HEK293T (cell line): Measurements from ENCODE around the gene CCDC7.

Experiments used
- CTCF ChIA-PET: fragments of 350-600 bp; formaldehyde crosslinking; extraction: SDS; loops from one replicate; lab custom pipeline; 2021; ENCODE audit warnings: antibody characterized with exemption, inconsistent platforms; lab: Yijun Ruan, JAX
- POLR2A ChIA-PET: fragments of 350-600 bp; formaldehyde crosslinking; extraction: SDS; loops from one replicate; lab custom pipeline; 2020; ENCODE audit warnings: antibody characterized with exemption, inconsistent platforms; lab: Yijun Ruan, JAX
- DNase-seq: peaks from one replicate; pipeline ENCODE4 v3.0.0; 2012; ENCODE audit warnings: mixed read lengths; ENCODE audit errors: extremely low spot score
- ARNT ChIP-seq: fragments of 450-650 bp; IDR thresholded peaks from 2 replicates; pipeline ENCODE4 v1.6.1; 2017; ENCODE audit warnings: mild to moderate bottlenecking
- BHLHE40 ChIP-seq: fragments of 450-650 bp; IDR thresholded peaks from 2 replicates; pipeline ENCODE4 v1.6.1; 2016; ENCODE audit warnings: mild to moderate bottlenecking, moderate library complexity, borderline replicate concordance
- CTBP1 ChIP-seq: fragments of 450-650 bp; IDR thresholded peaks from 2 replicates; pipeline ENCODE4 v1.6.1; 2016; ENCODE audit warnings: borderline replicate concordance
- ELF4 ChIP-seq: fragments of 450-650 bp; IDR thresholded peaks from 2 replicates; pipeline ENCODE4 v1.6.1; 2017; ENCODE audit warnings: antibody characterized with exemption
- FOXA1 ChIP-seq: fragments of 450-650 bp; IDR thresholded peaks from 2 replicates; pipeline ENCODE4 v1.6.1; 2016; ENCODE audit warnings: mild to moderate bottlenecking
- FOXK2 ChIP-seq: fragments of 450-650 bp; IDR thresholded peaks from 2 replicates; pipeline ENCODE4 v1.6.1; 2016; ENCODE audit warnings: mild to moderate bottlenecking
- FOXM1 ChIP-seq: fragments of 450-650 bp; IDR thresholded peaks from 2 replicates; pipeline ENCODE4 v1.6.1; 2017; ENCODE audit warnings: mild to moderate bottlenecking, borderline replicate concordance
- HDGF ChIP-seq: fragments of 450-650 bp; IDR thresholded peaks from 2 replicates; pipeline ENCODE4 v1.6.1; 2017; ENCODE audit warnings: antibody characterized with exemption, borderline replicate concordance
- L3MBTL2 ChIP-seq: fragments of 450-650 bp; conservative IDR thresholded peaks from 2 replicates; pipeline ENCODE4 v1.6.1; 2016; ENCODE audit warnings: mild to moderate bottlenecking
- LEF1 ChIP-seq: fragments of 450-650 bp; IDR thresholded peaks from 2 replicates; pipeline ENCODE4 v1.6.1; 2017; ENCODE audit warnings: mild to moderate bottlenecking, borderline replicate concordance
- NFRKB ChIP-seq: fragments of 450-650 bp; IDR thresholded peaks from 2 replicates; pipeline ENCODE4 v1.6.1; 2016; ENCODE audit warnings: mild to moderate bottlenecking, moderate library complexity
- SP1 ChIP-seq: fragments of 450-650 bp; IDR thresholded peaks from 2 replicates; pipeline ENCODE4 v1.6.1; 2017
- SUZ12 ChIP-seq: fragments of 450-650 bp; IDR thresholded peaks from 2 replicates; pipeline ENCODE4 v1.6.1; 2016; ENCODE audit warnings: mild to moderate bottlenecking
- TARDBP ChIP-seq: fragments of 450-650 bp; IDR thresholded peaks from 2 replicates; pipeline ENCODE4 v1.6.1; 2016
- ZNF384 ChIP-seq: fragments of 450-650 bp; IDR thresholded peaks from 2 replicates; pipeline ENCODE4 v1.6.1; 2016
- TF ChIP-seq, protein P1 (sequence below): fragments of 450-650 bp; IDR thresholded peaks from 2 replicates; pipeline ENCODE4 v1.6.1; 2016

CCDC7 gene

DNA sequence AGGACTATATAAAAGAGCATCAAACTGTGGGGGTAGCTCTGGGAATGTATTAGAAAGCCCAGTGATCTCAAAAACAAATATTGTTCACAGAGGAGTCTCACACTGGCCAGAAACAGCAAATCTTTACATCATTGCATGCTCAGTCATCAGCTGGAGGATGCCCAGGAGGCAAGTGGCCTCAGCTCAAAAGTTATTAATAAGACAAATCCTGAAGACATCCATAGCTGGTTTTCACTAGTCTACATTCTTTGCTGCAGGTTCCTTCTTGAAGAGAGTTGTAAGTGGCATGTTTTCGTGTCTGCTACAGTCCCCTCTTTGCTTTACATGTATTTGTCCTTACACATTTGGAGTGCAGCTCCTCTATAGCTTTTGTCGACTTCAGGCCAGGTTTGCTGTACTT, 8.6 kb upstream of the CCDC7 start:
- CTCF ChIA-PET: interaction anchor here (1.3 kb wide), 1 partner anchor 8 kb away, joined by 3 read pairs; the partner anchor contains the start of gene CCDC7
- TF ChIP-seq ZNF384 (no peak), BHLHE40 (no peak), HDGF (no peak), FOXM1 (no peak), SUZ12 (no peak), SP1 (no peak), CTBP1 (no peak), ELF4 (no peak), ARNT (no peak), FOXA1 (no peak), L3MBTL2 (no peak)
- DNase-seq: no peak
- POLR2A ChIA-PET: interaction anchor here (0.8 kb wide), 1 partner anchor 8 kb away, joined by 5 read pairs; the partner anchor contains the start of gene CCDC7

DNA sequence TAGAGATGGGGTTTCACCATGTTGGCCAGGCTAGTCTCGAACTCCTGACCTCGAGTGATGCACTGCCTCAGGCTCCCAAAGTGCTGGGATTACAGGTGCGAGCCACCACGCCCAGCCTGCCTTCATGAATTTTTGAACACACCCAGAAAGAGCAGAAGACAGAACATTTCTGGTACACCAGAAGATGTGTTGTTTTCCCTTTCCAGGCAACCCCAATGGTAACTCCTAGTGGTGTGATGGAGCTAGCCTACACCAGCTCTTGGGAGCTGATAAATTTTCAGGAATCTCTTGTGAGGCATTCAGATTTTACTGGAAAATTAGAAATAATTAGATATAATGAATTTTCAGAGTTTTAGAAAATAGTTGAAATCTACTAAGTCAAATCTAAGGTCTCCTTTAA, 904 bp upstream of the CCDC7 start:
- no peak for DNase-seq
- POLR2A ChIA-PET: interaction anchor here (0.9 to 1.8 kb wide), 9 partner anchors 8 to 535 kb away, joined by 3 to 24 read pairs (median 5); no protein-coding TSS in a partner anchor
- TF ChIP-seq FOXM1 (no peak), SUZ12 (no peak), ELF4 (no peak), ARNT (no peak), L3MBTL2 (no peak), HDGF (no peak), NFRKB (no peak), LEF1 (no peak), FOXA1 (no peak), TARDBP (no peak), FOXK2 (no peak), SP1 (no peak), CTBP1 (no peak), BHLHE40 (no peak), ZNF384 (no peak)
- TF ChIP-seq, protein P1, sequence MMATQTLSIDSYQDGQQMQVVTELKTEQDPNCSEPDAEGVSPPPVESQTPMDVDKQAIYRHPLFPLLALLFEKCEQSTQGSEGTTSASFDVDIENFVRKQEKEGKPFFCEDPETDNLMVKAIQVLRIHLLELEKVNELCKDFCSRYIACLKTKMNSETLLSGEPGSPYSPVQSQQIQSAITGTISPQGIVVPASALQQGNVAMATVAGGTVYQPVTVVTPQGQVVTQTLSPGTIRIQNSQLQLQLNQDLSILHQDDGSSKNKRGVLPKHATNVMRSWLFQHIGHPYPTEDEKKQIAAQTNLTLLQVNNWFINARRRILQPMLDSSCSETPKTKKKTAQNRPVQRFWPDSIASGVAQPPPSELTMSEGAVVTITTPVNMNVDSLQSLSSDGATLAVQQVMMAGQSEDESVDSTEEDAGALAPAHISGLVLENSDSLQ: no peak
- CTCF ChIA-PET: interaction anchor here (0.7 to 1.2 kb wide), 3 partner anchors 8 to 78 kb away, joined by 3 to 5 read pairs (median 4); no protein-coding TSS in a partner anchor

DNA sequence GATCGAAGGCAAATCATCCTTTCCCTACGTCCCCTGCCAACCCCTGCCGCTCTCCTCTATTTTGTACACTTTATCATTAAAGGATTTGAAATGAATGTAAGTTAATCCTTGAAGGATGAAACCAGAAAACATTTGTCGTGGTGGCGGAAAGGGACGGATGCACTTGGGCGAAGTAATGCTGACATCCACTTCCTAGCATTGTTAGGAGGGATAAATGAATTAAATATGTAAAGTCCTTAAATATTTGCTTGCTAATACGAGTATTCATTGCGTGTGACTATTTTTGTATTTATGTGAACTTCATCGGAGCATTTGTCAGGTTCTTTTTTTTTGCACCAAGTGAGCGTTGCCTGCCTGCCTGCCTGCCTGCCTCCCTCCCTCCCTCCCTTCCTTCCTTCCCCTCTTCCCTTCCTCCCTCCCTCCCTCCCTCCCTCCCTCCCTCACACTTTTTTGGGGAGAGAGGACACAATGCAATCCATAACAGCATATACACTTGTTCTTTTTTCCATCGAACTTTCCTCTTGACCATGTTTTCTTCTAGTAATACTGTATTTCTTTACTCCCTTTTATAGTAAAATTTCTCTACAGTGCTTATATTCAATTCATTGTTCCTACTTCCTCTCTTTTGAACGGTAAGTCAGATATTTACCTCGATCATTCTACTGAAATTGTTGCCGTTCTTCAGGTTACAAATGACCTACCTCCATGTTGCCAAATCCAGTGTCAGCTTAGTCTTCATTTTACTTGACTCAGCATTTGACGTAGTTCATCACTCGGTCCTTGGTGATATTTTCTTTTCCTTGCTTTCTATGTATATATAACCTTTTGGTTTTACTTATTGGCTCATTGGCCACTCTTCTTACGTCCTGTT, 831 bp downstream of the CCDC7 start:
- CTCF ChIA-PET: interaction anchor here (1.2 kb wide), 1 partner anchor 80 kb away, joined by 5 read pairs; no protein-coding TSS in a partner anchor
- no peak for DNase-seq

DNA sequence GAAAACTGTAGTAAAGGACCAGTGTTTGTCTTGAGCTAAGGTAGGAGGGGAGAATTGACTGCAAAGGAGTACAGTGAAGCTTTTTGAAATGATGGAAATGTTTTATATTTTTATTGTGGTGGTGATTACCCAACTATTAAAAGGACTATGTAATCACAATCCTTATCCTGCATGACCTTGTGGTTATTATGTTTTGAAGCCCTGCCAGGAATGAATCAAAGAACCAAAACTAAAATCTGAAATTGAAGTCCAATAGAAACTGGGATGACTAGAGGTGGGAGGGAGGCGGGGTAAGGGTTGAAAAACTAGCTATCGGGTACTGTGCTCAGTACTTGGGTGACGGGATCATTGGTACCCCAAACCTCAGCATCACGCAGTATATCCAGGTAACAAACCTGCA, 8.2 kb downstream of the CCDC7 start:
- ChIA-PET CTCF (no interaction called here), POLR2A (no interaction called here)
- no peak for DNase-seq
- TF ChIP-seq, protein P1: no peak
- TF ChIP-seq L3MBTL2 (no peak), HDGF (no peak)

More for the DNA sequence above, 831 bp downstream of the CCDC7 start:
- no peak for TF ChIP-seq FOXA1
- POLR2A ChIA-PET: interaction anchor here (1.1 to 1.8 kb wide), 5 partner anchors 10 to 76 kb away, joined by 5 to 24 read pairs (median 7); no protein-coding TSS in a partner anchor

DNA sequence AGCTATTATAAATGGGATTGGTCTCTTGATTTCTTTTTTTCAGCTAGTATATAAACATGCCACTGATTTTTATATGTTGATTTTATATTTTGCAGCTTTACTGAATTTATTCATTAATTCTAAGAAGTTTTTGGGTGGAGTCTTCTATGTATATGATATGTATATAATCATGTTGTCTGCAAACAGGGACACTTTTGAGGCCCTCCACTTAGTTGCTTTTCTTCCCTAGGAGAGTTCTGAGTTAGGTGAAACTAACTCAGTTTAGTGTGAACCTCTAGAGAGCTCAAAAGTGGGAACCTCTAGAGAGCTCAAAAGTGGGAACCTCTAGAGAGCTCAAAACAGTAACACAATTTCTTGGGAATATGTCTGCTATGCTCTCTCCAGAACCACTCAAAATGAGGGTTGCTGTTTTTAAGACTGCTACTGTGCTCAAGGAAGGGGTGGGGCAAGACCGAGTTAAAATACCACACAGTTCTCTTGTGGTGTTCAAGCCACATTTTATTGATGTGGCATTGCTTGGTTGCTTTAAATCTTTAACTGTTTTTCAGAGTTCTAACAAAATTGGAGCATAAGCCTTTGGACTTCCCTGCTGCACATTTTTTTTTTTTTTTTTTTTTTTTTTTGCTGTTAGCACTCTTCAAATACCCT, 13.2 kb downstream of the CCDC7 start:
- ChIA-PET POLR2A (interaction anchor here (1.0 to 1.9 kb wide), 2 partner anchors 13 to 14 kb away, joined by 3 to 6 read pairs; partner anchors contain the start of gene CCDC7), CTCF (interaction anchor here (0.7 kb wide), 1 partner anchor 164 kb away, joined by 5 read pairs; no protein-coding TSS in a partner anchor)
- TF ChIP-seq TARDBP (no peak), L3MBTL2 (no peak), BHLHE40 (no peak), HDGF (no peak), NFRKB (no peak), CTBP1 (no peak), SUZ12 (no peak), SP1 (no peak), ARNT (no peak), LEF1 (no peak), FOXK2 (no peak), FOXA1 (no peak)
- DNase-seq: no peak

DNA sequence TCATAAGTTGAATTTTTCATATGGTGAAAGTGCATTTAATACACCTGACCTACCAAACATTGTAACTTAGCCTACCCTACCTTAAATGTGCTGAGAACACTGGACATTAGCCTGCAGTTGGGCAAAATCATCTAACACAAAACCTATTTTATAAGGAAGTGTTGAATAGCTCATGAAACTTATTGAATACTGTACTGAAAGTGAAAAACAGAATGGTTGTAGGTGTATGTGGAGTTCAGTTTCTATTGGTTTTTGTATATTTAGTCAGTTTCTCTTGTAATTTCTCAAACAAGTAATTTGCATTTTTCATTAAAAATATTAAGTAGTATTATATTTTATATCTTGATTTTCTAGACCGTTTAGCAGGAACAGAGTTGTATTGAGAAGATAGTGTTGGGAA, 15.3 kb downstream of the CCDC7 start:
- ChIA-PET CTCF (no interaction called here), POLR2A (no interaction called here)
- TF ChIP-seq CTBP1: no peak
- TF ChIP-seq HDGF: no peak
- TF ChIP-seq ZNF384: no peak
- no peak for TF ChIP-seq SUZ12
- no peak for TF ChIP-seq BHLHE40
- TF ChIP-seq TARDBP: no peak
- TF ChIP-seq FOXK2: no peak
- TF ChIP-seq NFRKB: no peak
- TF ChIP-seq SP1: no peak
- no peak for TF ChIP-seq FOXM1
- no peak for TF ChIP-seq ARNT
- TF ChIP-seq FOXA1: no peak
- DNase-seq: no peak
